Mucosa of descending colon (tissue), 3 donors: ENCODE measurements around the gene BMERB1. TPM values are rescaled to one million over a fixed set of nuclear protein-coding genes. Genes with fewer than 3 reads are reported as not detected.

Experiments
- ATAC-seq: fragments of 200-7000 bp; cut with Tn5 transposase; one replicate; pipeline ENCODE4 v1.9.1; 2020; ENCODE audit warnings: mild to moderate bottlenecking, moderate library complexity
- DNase-seq, 3 donors: peaks; one replicate each; pipeline ENCODE4 v3.0.0-alpha.2; 2020
- H3K36me3 ChIP-seq: fragments of 200-600 bp; one replicate; pipeline ENCODE4 v1.8.0; 2021; ENCODE audit warnings: low read depth, mild to moderate bottlenecking
- H3K4me1 ChIP-seq: fragments of 200-600 bp; one replicate; pipeline ENCODE4 v1.8.0; 2021; ENCODE audit warnings: low read depth, mild to moderate bottlenecking
- H3K4me3 ChIP-seq: fragments of 200-600 bp; one replicate; pipeline ENCODE4 v1.8.0; 2021; ENCODE audit warnings: mild to moderate bottlenecking
- H3K9me3 ChIP-seq: fragments of 200-600 bp; one replicate; pipeline ENCODE4 v1.8.0; 2021; ENCODE audit warnings: mild to moderate bottlenecking
- intact Hi-C, 2 donors: fragments of 100-400 bp; cut with DNase I in 1 of 2; cut with micrococcal nuclease in 1 of 2; formaldehyde crosslinking; loops; one replicate each; pipeline versions ENCODE4 v1.11.0 to v1.11.1; 2022; cut with DNase I, micrococcal nuclease
- total RNA-seq, 3 donors: library from RNA; stranded (reverse); fragmentation: NEBNext Ultra II Directional in 2 of 3; extraction: Animal tissue kit (Norgen Biotek cat#: 25700) in 2 of 3; gene quantifications; one replicate each; pipeline versions ENCODE4 v1.2.1 to v1.2.4, GENCODE V29; 2021 to 2023
- TF ChIP-seq, protein P1 (sequence below): fragments of 200-600 bp; IDR thresholded peaks from one replicate; pipeline ENCODE4 v1.8.0; 2022; ENCODE audit warnings: antibody characterized with exemption, mild to moderate bottlenecking
- donor health status: DM: no; HTN: no; CAD: no; lungs with moderate emphysema.
- donor health status: DM: no; HTN: no; CAD: no.
- donor health status: DM: no; HTN: yes; CAD: no.

Gene BMERB1
- total RNA-seq, 3 donors from 2014 or later = 5.4 to 54.3 (median 9.1) TPM

DNA sequence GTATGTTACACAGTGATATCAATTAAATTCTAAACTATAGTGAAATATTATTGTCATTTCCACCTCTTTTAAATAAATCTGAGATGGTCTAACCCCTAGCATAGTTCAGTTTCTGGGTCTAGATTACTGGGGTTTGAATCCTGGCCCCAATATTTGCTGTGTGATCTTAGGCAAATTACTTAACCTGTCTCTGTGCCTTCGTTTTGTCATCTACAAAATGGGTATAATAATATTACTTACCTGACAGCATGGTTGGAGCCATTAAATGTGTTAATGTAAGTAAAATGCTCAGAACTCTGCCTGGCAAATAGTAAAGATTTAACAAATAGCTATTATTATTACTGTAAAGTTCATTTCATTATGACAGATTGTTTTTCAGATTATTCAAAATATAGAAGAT is 52.3 kb downstream of the BMERB1 start:
- TF ChIP-seq, protein P1, sequence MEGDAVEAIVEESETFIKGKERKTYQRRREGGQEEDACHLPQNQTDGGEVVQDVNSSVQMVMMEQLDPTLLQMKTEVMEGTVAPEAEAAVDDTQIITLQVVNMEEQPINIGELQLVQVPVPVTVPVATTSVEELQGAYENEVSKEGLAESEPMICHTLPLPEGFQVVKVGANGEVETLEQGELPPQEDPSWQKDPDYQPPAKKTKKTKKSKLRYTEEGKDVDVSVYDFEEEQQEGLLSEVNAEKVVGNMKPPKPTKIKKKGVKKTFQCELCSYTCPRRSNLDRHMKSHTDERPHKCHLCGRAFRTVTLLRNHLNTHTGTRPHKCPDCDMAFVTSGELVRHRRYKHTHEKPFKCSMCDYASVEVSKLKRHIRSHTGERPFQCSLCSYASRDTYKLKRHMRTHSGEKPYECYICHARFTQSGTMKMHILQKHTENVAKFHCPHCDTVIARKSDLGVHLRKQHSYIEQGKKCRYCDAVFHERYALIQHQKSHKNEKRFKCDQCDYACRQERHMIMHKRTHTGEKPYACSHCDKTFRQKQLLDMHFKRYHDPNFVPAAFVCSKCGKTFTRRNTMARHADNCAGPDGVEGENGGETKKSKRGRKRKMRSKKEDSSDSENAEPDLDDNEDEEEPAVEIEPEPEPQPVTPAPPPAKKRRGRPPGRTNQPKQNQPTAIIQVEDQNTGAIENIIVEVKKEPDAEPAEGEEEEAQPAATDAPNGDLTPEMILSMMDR = no peak
- ATAC-seq (no peak), DNase-seq (no peak)
- Histone ChIP-seq H3K9me3 (no peaks in the 10 kb centered on the region), H3K4me1 (peaks cover 9% of the 10 kb centered on the region), H3K36me3 (no peaks in the 10 kb centered on the region), H3K4me3 (no peak overlapping the region)
- intact Hi-C loops = no loop called here

GRCh38 chr16:15487336-15488284 is 53.2 kb downstream of the BMERB1 start:
- peaks cover 7% of the 10 kb centered on the region for H3K4me1 ChIP-seq
- H3K36me3 ChIP-seq = no peaks in the 10 kb centered on the region
- H3K9me3 ChIP-seq = no peaks in the 10 kb centered on the region
- DNase-seq = no peak
- TF ChIP-seq, protein P1 = no peak
- intact Hi-C loops = no loop called here
- no peak overlapping the region for H3K4me3 ChIP-seq
- ATAC-seq = no peak

GRCh38 chr16:15489016-15489415 is 54.6 kb downstream of the BMERB1 start:
- no peaks in the 10 kb centered on the region for H3K36me3 ChIP-seq
- ATAC-seq = no peak
- intact Hi-C loops = no loop called here
- H3K9me3 ChIP-seq = no peaks in the 10 kb centered on the region
- no peak for DNase-seq
- H3K4me3 ChIP-seq = no peak overlapping the region
- TF ChIP-seq, protein P1 = no peak
- peaks cover 7% of the 10 kb centered on the region for H3K4me1 ChIP-seq

DNA sequence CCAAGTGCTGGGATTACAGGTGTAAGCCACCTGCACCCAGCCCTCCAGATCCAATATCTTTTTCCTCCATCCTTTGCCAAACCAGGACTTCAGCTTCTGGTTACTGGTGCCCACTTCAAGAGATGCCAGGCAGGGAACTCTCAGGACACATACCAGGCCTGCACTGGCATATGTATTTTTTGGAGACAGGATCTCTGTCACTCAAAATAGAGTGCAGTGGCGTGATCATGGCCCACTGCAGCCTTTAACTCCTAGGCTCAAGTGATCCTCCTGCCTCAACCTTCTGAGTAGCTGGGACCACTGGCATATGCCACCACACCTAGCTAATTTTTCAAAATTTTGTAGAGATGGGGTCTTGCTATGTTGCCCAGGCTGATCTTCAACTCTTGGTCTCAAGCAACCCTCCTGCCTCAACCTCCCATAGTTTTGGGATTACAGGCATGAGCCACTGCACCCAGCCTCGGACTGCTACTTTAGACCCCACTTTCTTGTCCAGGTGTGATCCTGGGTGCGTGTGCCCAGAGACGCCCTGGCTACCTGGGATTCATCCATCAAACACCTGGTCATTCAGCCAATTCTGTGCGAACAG is 55.8 kb downstream of the BMERB1 start:
- Histone ChIP-seq H3K4me1 (peaks cover 7% of the 10 kb centered on the region), H3K9me3 (no peaks in the 10 kb centered on the region), H3K4me3 (no peak overlapping the region), H3K36me3 (no peaks in the 10 kb centered on the region)
- intact Hi-C loops = no loop called here
- DNase-seq = no peak
- TF ChIP-seq, protein P1 = no peak
- ATAC-seq = no peak

- no peaks in the 10 kb centered on the region for H3K9me3 ChIP-seq
- ATAC-seq = no peak
- H3K36me3 ChIP-seq = no peaks in the 10 kb centered on the region
- no peak overlapping the region for H3K4me3 ChIP-seq
- DNase-seq = no peak
- TF ChIP-seq, protein P1 = no peak
- H3K4me1 ChIP-seq = peaks cover 7% of the 10 kb centered on the region
- intact Hi-C loops = no loop called here
Observed at GRCh38 chr16:15491411-15491810, 57.0 kb downstream of the BMERB1 start.
